ENCODE measurements around the gene IL32.
"Not testable (repeated sequence)": the region's sequence is repeated elsewhere in the genome, so short reads cannot be mapped to it uniquely, and the experiment has no call there.

IL32 gene

DNA sequence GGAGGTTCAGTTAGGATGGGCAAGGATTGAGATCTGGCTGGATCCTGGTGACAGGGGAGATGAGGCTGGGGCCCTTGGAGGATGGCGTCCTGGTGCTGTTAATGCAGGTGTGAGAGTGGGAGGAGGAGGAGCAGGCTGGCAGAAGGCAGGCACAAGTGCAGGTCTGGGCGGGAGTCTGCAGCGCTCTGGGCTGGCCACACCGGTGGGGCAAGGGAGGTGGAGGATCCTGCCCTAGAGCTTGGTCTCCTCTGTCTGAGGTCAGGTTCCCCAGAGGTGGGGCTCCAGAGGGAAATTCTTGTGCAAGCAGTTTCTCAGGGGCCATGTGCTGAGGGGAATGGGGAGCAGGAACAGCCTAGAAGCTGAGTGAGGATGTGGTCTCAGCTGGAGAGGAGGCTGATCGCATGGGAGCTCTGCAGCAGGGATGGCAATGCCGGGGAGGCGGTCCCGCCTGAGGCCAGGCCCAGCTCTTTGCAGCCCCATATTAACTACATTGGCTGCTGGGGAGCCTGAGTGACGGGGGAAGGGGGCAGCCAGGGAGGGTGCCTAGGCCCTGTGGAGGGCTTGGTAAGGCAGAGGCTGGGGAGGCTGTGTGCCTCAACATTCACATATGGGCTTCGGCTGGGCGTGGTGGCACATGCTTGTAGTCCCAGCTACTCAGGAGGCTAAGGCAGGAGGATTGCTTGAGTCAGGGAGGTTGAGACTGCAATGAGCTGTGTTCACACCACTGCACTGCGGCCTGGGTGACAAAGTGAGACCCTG, 12.7 kb upstream of the IL32 start:
- not testable (repeated sequence) for DNase-seq

DNA sequence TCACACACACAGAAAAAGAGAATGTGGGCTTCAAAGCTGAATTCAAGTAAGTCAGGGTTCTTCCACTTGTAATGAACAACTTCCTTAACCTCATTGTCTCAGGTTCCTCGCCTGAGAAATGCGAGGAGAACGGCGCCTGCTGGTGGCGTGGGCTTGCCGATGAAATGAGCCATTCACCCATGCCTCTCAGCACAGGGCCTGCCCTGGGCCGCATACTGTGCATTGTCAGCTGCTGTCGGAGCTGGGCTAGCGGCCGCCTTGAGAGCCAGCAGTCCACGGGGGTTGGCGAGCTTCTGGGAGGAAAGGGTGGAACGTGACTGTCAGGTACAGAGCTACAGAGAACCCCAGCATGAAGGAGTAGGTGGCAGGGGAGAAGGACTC, 12.1 kb upstream of the IL32 start:
- not testable (repeated sequence) for DNase-seq

DNA sequence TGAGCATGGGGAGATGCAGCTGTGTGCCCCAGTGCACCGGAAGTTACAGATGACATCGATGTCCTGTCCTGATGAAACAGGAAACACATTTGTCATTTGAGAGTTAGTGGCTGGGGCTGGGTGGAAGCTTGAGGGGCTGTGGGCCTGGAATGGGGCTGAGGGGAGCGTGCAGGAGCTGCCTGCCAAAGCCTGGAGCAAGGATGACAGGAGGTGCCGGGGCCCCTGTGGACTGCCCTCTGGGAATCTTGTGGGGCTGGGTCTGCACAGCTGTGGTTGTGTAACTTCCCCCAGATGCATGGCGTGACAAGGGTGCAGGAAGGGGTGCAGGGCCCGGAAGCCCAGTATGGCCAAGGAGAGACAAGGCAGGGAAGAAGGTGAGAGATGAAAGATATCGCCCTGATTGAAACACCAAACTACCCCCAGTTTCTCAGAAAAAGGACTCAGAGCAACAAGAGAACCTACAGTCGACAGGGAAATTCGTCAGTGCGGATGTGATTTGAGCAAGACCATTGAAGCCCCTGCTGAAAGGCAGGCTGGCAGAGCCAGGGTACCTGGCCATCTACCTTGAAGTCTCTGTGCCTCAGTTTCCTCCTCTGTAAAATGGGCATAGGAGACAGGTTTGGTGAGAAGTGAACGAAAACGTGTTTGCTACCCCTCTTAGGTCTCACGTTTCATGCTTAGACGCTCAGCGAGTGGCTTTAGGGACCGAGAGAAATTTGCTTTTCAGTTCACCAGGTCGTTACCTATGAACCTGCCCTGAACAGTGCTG, 10.3 kb upstream of the IL32 start:
- no peak for DNase-seq

DNA sequence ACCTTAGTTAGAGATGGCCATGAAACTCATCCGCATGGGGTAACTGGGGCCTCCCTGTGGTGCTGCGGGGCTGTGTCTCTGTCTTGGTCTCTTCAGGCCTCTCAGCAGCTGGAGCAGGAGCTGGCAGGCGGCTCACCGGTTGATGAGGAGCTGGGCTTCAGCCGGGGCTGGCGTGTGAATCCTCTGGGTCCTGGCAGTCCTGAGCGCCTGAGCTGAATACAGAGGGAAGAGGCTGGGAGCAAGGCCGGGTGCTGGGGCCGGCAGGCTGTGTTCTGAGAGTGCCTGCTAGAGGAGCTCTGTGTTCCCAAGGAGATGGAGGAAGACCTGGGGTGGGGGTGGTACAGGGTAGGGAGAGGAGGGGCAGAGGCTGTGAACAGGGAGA, 9.7 kb upstream of the IL32 start:
- not testable (repeated sequence) for DNase-seq

DNA sequence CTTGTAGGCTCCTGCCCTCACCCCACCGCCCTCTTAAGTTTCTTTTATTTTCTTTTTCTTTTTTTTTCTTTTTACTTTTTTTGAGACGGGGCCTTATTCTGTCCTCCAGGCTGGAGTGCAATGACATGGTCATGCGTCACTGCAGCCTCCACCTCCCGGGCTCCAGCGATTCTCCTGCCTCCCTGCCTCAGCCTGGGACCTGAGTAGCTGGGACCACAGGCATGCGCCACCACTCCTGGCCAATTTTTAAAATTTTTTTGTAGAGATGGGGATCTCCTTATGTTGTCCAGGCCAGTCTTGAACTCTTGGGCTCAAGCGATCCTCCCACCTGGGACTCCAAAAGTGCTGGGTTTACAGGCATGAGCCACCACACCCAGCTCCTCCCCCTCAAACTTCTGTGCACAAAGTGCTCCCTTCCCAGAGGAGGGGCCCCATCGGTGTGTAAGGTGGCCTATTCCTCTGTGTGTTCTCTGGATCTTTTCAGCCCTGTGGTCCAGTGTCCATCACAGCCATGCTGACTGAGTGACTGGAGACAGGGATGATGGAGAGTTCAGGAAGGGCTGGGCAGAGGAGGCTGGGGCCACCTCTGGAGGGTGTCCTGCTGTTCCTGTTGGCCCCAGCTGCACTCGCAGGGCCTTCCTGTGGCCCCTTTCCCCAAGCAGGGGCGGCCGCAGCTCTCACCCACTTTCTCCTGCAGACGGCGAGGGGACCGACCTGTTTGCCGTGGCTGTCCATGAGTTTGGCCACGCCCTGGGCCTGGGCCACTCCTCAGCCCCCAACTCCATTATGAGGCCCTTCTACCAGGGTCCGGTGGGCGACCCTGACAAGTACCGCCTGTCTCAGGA, 8.9 kb upstream of the IL32 start:
- DNase-seq = no peak

DNA sequence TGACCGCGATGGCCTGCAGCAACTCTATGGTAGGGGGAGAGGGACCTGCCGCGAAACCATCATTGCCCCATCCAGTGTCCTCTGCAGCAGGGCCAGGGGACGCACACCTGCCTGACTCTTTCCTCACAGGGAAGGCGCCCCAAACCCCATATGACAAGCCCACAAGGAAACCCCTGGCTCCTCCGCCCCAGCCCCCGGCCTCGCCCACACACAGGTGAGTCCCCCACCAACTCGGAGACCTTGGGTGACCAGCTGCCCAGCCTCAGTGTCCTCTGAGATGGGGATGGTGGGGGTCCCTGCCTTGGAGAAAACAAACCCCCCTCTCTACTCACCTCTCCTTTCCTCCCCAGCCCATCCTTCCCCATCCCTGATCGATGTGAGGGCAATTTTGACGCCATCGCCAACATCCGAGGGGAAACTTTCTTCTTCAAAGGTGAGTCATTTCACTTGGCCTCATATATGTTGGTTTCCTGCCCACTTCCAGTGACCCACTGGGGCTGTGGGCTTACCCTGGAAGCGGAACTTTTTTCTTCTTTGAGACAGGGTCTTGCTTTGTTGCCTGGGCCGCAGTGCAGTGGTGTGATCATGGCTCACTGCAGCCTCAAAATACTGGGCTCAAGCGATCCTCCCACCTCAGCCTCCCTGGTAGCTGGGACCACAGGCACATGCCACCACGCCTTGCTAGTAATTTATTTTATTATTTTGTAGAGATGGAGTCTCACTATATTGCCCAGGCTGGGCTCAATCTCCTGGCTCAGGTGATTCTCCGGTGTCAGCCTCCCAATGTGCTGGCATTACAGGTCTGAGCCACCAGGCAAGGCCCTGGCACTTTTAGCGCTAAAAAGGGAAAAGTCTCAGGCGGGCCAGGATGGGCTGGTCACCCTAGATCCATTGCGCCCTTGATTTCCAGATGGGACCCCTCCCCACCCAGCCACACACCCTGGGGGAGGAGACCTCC, 8.0 kb upstream of the IL32 start:
- no peak for DNase-seq

DNA sequence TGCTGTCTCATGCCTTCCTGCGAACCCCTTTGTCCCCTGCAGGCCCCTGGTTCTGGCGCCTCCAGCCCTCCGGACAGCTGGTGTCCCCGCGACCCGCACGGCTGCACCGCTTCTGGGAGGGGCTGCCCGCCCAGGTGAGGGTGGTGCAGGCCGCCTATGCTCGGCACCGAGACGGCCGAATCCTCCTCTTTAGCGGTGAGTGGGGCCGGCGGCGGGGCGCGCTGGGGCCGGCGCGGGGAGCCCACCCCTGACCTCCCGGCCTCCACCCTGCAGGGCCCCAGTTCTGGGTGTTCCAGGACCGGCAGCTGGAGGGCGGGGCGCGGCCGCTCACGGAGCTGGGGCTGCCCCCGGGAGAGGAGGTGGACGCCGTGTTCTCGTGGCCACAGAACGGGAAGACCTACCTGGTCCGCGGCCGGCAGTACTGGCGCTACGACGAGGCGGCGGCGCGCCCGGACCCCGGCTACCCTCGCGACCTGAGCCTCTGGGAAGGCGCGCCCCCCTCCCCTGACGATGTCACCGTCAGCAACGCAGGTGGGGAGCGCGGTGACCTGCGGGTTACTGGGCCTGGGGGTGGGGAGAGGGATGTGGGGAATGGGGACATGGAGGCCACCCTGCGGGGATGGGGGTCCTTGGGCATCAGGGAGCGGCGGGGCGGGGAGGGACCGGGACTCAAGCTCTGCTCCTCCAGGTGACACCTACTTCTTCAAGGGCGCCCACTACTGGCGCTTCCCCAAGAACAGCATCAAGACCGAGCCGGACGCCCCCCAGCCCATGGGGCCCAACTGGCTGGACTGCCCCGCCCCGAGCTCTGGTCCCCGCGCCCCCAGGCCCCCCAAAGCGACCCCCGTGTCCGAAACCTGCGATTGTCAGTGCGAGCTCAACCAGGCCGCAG, 7.1 kb upstream of the IL32 start:
- no peak for DNase-seq

DNA sequence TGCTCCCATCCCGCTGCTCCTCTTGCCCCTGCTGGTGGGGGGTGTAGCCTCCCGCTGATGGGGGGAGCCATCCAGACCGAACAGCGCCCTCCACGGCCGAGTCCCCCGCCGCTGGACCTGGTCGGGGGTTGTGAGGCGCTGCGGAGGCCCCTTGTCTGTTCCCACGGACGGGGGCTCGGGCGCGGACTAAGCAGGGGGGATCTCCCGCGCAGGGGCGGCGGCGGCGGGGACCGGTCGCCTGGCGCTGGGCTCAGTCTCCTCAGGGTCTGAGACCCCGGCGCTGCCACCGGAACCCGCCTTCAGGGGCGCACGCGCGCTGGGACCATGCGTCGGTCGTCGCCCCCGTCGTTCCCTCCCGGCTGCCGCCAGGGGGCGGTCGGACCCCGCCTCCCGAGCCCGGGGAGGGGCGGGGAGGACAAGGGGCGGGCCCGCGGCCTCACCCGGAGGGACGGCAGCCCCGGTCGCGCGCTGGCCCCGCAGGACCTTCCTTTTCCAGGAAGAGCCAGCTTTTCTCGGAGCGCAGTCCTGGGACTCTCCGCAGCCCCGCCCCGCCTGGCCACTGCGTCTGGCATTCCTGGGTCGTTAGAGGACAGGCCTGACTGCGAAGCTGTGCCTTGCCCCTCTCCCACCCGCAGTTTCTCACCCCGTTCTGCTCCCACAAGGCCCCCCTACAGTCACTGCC, 6.3 kb upstream of the IL32 start:
- DNase-seq = peak; percentile 85 to 91

DNA sequence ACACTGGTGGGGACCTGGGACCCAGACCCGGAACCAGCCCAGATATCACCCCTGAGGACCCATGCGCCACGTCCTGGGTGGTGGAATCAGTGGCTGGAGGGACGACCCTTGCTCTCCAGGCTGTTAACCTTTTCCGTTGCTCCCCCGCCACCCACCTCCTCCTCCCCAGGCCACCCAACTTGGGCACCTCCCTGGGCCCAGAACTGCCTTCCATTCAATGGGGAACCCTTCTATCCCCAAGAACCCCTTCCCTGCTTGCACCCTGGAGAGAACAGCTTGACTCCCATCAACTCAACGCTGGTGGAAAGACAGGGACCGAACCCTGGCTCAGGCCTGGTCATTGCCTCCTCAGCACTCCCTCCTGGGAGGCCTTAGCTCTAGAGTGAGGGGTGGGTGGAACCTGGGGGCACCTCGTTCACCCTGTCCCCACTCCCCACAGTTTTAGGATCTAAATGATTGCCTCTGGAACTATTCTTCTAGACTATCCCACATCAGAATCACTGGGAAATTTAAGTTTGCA, 5.7 kb upstream of the IL32 start:
- DNase-seq = no peak

DNA sequence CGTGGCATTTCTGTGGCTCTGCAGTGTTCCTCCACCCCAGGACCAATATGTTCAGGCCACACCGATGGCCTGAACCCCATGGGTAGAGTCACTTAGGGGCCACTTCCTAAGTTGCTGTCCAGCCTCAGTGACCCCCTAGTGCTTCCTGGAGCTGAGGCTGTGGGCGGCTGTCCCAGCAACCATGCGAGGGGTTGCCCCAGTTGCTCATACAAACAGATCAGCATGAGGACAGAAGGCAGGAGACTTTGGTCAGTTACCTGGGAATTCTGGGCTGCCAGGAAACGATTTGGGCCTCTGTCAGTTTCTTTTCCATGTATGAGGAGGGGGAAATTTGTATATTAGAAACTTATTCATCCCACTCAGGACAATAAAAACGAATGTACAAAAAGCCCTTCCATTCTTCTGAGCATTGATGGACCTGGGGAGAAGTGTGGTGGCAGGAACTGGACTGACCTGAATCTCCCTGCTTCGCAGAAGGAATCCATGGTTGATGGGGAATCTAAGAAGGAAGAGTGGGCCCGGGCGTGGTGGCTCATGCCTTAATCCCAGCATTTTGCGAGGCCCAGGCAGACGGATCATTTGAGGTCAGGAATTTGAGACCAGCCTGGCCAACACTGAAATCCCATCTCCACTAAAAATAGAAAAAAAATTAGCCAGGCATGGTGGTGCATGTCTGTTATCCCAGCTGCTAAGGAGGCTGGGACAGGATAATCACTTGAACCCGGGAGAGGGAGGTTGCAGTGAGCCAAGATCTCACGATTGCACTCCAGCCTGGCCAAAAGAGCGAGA, 4.9 kb upstream of the IL32 start:
- DNase-seq = no peak

DNA sequence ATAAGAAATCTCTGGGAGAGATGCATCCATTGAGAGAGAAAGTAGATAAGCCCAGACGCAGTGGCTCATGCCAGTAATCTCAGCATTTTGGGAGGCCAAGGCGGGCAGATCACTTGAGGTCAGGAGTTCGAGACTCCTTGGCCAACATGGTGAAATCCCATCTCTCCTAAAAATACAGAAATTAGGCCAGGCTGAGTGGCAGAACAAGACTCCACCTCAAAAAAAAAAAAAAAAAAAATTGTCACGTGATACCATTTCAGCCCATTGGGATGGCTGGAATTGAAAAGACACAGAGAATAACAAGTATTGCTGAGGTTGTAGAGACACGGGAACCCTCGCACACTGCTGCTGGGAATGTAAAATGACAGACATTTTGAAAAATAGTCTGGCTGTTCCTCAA, 2.9 kb upstream of the IL32 start:
- DNase-seq = no peak

DNA sequence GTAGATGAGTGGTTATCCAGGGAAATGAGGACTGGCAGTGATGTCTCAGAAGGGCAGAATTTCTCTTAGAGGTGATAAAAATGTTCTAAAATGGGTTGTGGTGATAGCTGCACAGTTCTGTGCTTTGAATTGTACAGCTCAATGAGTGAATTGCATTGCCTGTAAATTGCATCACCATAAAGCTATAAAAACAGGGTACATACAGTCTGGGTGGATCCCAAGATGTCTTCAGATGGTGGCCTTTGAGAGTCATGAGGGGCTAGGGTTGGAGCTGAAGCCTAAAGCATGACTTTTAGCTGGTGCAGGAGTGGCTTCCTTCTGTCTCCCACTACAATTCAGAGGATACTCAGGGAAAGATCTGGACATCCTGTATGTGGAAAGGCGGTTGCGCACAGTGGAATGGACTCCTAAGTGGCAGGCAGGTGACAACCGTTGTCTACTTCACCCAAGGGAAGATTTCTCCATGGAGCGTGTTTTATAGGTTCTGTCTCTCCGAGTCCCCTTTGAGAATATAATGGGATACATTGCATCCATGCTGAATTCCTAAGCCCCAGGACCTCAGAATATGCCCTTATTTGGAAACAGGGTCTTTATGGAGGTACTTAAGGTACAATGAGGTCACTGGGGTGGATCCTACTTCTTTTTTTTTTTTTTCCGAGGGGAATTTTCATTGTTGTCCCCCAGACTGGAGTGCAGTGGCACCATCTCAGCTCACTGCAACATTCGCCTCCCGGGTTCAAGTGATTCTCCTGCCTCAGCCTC, 1.6 kb upstream of the IL32 start:
- DNase-seq = no peak

DNA sequence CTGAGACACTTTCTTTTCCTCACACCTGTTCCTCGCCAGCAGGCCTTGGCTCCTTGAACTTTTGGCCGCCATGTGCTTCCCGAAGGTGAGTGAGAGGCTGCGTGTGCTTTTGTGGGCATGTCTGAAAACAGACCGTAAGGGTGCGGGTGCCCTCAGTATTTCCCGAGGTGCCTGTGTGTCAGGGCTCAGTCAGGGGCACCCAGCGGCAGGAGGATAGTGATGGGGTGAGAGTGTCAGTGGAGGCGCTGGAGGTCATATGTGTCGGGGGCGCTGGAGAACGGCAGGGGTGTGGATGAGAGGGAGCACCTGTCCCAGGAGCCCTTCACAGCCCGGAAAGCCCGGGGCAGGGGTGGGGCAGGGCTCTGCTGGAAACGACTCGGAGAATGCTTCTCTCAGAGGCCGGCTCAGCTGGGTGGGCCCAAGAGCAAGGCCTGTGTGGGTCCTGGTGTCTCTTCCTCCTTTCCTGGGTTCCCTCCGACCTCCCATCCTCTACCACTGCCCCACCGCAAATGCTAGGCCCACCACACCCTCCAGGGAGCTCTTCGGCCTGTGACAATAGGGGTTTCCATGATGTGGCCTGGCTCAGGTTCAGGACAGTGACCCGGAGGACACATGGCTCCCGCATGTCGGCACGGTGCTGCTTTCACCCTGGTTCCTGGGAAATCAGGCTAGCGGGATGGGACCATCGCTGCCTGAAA, 451 bp downstream of the IL32 start:
- no peak for DNase-seq

DNA sequence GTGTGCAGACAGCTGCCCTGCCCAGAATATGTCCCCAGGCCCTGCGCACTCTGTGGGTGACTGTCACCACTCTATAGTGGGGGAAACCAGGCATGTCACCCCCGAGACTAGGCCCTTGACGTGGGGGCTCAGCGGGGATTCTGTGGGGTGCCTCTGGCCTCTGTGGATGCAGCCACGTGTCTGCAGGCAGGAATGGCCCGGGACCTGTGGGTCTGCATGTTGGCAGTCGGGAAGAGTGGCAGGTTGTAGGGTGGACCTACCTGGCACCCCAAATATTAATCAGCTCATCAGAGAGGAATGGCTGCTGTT, 954 bp downstream of the IL32 start:
- no peak for DNase-seq

DNA sequence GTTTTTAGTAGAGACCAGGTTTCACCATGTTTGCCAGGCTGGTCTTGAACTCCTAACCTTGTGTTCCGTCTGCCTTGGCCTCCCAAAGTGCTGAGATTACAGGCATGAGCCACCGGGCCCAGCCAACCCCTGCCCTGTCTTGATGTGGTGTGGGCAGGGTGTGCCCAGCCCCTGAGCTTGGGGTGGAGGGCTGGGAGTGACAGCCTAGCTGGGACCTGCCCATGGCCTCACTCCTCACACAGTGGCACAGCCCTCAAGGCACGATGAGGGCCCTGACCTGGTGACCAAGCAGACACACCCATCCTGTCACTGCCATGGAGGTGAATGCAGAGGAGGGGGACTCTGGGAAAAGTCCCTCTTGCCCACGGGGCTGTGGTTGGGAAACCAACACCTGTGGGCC, 3.0 kb downstream of the IL32 start:
- DNase-seq = no peak

DNA sequence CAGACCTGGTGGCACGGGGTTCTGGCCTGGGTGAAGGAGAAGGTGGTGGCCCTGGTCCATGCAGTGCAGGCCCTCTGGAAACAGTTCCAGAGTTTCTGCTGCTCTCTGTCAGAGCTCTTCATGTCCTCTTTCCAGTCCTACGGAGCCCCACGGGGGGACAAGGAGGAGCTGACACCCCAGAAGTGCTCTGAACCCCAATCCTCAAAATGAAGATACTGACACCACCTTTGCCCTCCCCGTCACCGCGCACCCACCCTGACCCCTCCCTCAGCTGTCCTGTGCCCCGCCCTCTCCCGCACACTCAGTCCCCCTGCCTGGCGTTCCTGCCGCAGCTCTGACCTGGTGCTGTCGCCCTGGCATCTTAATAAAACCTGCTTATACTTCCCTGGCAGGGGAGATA, 3.7 kb downstream of the IL32 start:
- not testable (repeated sequence) for DNase-seq

DNA sequence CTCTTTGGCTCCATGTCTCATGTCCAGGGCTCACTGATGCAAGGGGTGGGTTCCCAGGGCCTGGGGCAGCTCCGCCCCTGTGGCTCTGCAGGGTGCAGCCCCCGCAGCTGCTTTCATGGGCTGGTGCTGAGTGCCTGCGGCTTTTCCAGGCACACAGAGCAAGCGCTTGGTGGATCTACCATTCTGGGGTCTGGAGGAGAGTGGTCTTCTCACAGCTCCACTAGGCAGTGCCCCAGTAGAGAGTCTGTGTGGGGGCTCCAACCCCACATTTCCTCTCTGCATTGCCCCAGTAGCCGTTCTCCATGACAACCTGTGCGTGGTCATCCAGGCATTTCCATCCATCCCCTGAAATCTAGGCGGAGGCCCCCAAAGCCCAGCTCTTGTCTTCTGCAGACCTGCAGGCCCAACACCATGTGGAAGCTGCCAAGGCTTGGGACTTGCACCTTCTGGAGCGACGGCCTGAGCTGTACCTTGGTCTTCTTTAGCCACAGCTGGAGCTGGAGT, 5.2 kb downstream of the IL32 start:
- DNase-seq = no peak

DNA sequence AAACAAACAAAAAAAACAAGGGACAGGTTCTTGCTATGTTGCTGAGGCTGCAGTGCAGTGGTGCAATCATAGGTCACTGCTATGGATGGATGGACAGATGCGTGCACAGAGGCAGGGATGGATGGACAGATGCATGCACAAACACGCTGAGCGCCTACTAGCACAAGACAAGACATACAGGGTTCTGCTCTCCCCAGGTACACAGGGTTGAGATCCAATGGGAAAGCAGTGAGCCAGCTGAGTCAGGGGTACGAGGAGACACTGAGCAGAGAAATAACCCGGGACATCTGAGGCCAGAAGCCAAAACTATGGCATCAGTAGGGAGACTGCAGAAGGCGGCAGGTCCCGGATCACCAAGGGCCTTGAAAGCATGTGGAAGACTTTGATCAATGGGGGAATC, 6.2 kb downstream of the IL32 start:
- DNase-seq = no peak
